Neural progenitor cell (in vitro differentiated cells): ENCODE measurements around the gene KLHL6.

Experiments used
- CTCF ChIP-seq: fragments of 200-600 bp; sonication (generic); IDR thresholded peaks from 2 replicates; pipeline ENCODE4 v1.5.1; 2017; ENCODE audit warnings: antibody characterized with exemption, mild to moderate bottlenecking
- EZH2 ChIP-seq: fragments of 200-600 bp; sonication (generic); IDR thresholded peaks from 2 replicates; pipeline ENCODE4 v1.6.1; 2017; ENCODE audit warnings: antibody characterized with exemption, mild to moderate bottlenecking, moderate library complexity

GRCh38 chr3:183449791-183450190 is 105.7 kb downstream of the KLHL6 start:
- no peak for TF ChIP-seq CTCF
- TF ChIP-seq EZH2, result no peak
